Measurements from ENCODE around the gene FRYL.

FRYL gene

DNA sequence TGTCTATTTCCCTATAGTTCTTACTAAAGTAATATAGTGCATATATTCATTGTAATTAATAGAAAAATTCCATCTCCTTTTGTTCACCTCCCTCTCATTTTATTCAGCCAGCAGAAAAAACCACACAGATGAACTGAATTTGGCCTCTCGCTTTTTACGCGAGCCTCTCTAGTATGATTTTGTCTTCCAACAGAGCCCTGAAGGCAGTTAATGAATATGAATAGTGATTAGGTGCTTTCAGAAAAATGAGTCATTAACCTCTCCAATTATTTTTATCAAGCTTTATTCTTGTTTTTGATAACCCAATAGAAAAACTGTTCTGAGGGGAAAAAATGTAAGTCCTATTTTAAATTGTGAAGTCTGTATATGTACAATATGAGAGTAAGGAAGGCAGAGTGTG is 215.9 kb downstream of the FRYL start:
- no peak overlapping the region for H3K27ac ChIP-seq (ENCODE audit: low read depth, low read length)
- H3K27me3 ChIP-seq (ENCODE audit: control insufficient read depth, insufficient read depth, low read length): no peaks in the 10 kb centered on the region
- no peak overlapping the region for H3K9ac ChIP-seq (ENCODE audit: low read length)
- H3K4me3 ChIP-seq (ENCODE audit: low read length): no peak overlapping the region
- peaks cover 17% of the 10 kb centered on the region for H3K36me3 ChIP-seq (ENCODE audit: control insufficient read depth, insufficient read depth, low read length)
- no peaks in the 10 kb centered on the region for H3K4me1 ChIP-seq (ENCODE audit: control insufficient read depth, insufficient read depth, low read length)

DNA sequence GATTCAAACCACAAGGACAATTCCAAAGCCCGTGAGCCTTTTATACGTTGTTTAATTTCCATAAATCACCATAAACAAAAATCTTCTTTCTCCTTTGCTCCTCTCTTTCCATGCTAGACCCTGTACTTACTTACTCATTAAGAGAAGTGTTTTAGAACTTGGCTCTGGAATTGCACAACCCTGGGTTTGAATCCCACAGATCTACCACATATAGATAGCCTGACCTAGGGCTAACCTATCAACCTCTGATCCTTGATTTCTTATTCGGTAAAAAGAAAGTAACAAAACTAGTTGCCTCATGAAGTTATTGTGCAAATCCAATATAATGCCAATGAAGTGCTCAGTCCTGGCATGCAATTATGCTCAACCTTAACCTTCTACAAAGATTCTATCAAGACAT is 221.3 kb downstream of the FRYL start:
- Histone ChIP-seq H3K36me3 (ENCODE audit: control insufficient read depth, insufficient read depth, low read length) (peaks cover 17% of the 10 kb centered on the region), H3K4me1 (ENCODE audit: control insufficient read depth, insufficient read depth, low read length) (no peaks in the 10 kb centered on the region)

DNA sequence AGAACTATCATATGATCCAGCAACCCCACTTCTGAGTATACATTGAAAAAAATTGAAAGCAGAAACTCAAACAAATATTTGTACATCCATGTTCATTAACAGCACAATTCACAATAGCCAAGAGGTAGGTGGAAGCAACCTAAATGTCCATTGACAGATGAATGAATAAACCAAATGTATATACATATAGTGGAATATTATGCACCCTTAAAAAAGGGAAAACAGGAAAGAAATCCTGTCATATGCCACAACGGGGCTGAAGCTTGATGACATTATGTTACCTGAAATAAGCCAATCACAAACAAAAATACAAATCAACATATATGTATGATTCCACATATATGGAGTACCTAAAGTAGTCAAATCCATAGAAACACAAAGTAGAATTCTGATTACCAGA is 222.1 kb downstream of the FRYL start:
- no peak overlapping the region for H3K9ac ChIP-seq (ENCODE audit: low read length)
- peaks cover 13% of the 10 kb centered on the region for H3K36me3 ChIP-seq (ENCODE audit: control insufficient read depth, insufficient read depth, low read length)
- H3K4me1 ChIP-seq (ENCODE audit: control insufficient read depth, insufficient read depth, low read length): no peaks in the 10 kb centered on the region
- H3K27me3 ChIP-seq (ENCODE audit: control insufficient read depth, insufficient read depth, low read length): no peaks in the 10 kb centered on the region
- no peak overlapping the region for H3K4me3 ChIP-seq (ENCODE audit: low read length)
- H3K27ac ChIP-seq (ENCODE audit: low read depth, low read length): no peak overlapping the region

More for the DNA sequence above, 221.3 kb downstream of the FRYL start:
- Histone ChIP-seq H3K27me3 (ENCODE audit: control insufficient read depth, insufficient read depth, low read length) (no peaks in the 10 kb centered on the region), H3K27ac (ENCODE audit: low read depth, low read length) (no peak overlapping the region), H3K4me3 (ENCODE audit: low read length) (no peak overlapping the region), H3K9ac (ENCODE audit: low read length) (no peak overlapping the region)

DNA sequence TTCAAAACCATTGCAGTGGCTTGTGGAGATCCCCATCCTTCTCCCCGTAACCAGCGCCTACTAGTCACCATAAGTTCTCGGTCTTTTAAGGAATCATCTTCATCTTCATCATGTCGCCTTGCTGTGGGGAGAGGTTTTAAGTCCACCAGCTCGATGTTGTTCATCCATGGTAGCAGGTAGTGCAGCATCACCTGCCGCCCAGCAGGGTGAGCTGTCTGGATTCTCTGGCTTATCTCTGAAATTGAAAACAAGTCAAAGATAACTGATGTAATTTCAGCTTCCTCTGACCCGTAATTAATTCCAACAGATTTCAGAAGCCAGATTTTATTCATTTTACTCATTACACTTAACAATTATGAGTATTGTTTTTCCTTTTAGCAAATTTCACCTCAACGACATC is 222.6 kb downstream of the FRYL start:
- Histone ChIP-seq H3K4me1 (ENCODE audit: control insufficient read depth, insufficient read depth, low read length) (no peaks in the 10 kb centered on the region), H3K36me3 (ENCODE audit: control insufficient read depth, insufficient read depth, low read length) (peaks cover 14% of the 10 kb centered on the region), H3K27me3 (ENCODE audit: control insufficient read depth, insufficient read depth, low read length) (no peaks in the 10 kb centered on the region), H3K9ac (ENCODE audit: low read length) (no peak overlapping the region), H3K27ac (ENCODE audit: low read depth, low read length) (no peak overlapping the region), H3K4me3 (ENCODE audit: low read length) (no peak overlapping the region)

DNA sequence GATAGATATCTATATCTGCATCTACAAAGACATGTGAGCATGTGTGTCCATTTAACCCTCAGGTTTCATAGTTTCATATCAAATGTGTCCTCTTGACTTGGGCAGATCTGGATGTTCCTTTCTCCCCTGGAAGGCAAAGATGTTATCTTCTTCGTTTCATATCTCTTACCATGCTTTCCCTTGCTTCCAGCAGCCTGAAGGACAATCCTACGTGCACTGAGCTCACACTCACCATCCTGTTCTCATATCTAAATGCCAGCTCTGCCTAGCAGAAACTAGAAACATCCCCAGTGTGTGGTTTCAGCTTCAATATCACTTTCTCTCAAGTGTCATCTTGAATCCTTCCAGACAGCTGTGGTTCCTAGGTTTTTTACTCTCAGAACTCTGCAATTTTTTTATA is 223.8 kb downstream of the FRYL start:
- Histone ChIP-seq H3K9ac (ENCODE audit: low read length) (no peak overlapping the region), H3K4me1 (ENCODE audit: control insufficient read depth, insufficient read depth, low read length) (no peaks in the 10 kb centered on the region), H3K27ac (ENCODE audit: low read depth, low read length) (no peak overlapping the region), H3K27me3 (ENCODE audit: control insufficient read depth, insufficient read depth, low read length) (no peaks in the 10 kb centered on the region), H3K4me3 (ENCODE audit: low read length) (no peak overlapping the region), H3K36me3 (ENCODE audit: control insufficient read depth, insufficient read depth, low read length) (peaks cover 21% of the 10 kb centered on the region)

DNA sequence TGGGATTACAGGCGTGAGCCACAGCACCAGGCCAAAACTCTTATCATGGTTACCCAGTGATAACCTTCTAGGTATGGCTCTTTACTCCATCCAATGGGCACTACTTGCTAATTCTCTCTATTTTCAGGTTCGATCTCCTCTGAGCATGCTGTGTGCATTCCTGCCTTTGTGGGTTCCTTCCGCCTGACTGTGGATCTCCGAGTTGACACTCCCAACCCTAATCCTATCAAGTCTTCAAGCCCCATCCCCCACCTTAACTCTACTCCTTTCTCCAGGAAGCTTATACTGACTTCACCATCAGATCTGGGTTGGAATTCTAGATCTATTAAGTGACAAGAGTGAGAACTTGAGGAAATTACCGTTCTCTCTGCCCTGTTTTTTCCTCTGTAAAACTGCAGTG is 225.5 kb downstream of the FRYL start:
- Histone ChIP-seq H3K4me3 (ENCODE audit: low read length) (no peak overlapping the region), H3K9ac (ENCODE audit: low read length) (no peak overlapping the region), H3K27ac (ENCODE audit: low read depth, low read length) (no peak overlapping the region), H3K27me3 (ENCODE audit: control insufficient read depth, insufficient read depth, low read length) (no peaks in the 10 kb centered on the region), H3K4me1 (ENCODE audit: control insufficient read depth, insufficient read depth, low read length) (no peaks in the 10 kb centered on the region), H3K36me3 (ENCODE audit: control insufficient read depth, insufficient read depth, low read length) (peaks cover 21% of the 10 kb centered on the region)

DNA sequence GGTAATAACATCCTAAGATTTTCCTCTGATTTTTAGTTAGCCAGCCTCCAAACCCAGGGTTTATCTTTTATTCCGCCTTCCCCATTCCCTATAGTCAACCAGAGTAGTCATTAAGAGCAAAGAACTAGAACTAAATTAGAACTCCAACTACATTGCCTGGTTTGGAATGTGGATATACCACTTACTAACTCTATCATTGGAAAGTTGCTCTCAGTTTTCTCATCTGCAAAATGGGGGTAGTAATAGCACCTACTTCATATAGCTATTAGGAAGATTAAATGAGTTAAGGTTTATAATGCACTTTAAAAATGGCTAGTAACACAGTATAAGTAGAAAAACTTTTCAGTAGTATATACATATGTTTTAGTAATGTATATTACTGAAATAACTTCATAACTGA is 226.4 kb downstream of the FRYL start:
- H3K36me3 ChIP-seq (ENCODE audit: control insufficient read depth, insufficient read depth, low read length): peaks cover 27% of the 10 kb centered on the region
- H3K9ac ChIP-seq (ENCODE audit: low read length): no peak overlapping the region

DNA sequence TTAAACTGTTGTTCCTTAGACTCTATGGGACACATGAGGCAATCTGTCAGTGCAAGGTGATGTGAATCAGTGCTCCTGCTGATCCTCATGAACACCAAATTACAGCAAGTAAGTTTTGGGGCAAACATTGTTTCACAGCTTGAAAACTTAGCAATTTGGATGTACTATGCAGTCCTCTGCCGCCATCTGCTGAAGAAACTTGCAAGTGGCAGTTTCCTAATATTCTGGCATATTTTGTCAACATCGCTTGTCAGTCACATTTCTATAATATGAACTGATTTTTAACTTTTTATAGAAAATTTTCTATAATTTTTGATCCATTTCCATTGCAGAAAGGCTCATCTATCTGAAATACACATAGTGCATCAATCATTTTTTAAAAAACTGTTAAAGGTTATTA is 233.7 kb downstream of the FRYL start:
- no peaks in the 10 kb centered on the region for H3K27me3 ChIP-seq (ENCODE audit: control insufficient read depth, insufficient read depth, low read length)
- no peak overlapping the region for H3K9ac ChIP-seq (ENCODE audit: low read length)
- no peak overlapping the region for H3K27ac ChIP-seq (ENCODE audit: low read depth, low read length)
- no peaks in the 10 kb centered on the region for H3K4me1 ChIP-seq (ENCODE audit: control insufficient read depth, insufficient read depth, low read length)
- no peak overlapping the region for H3K4me3 ChIP-seq (ENCODE audit: low read length)
- peaks cover 40% of the 10 kb centered on the region for H3K36me3 ChIP-seq (ENCODE audit: control insufficient read depth, insufficient read depth, low read length)

More for the DNA sequence above, 226.4 kb downstream of the FRYL start:
- Histone ChIP-seq H3K27me3 (ENCODE audit: control insufficient read depth, insufficient read depth, low read length) (no peaks in the 10 kb centered on the region), H3K4me1 (ENCODE audit: control insufficient read depth, insufficient read depth, low read length) (no peaks in the 10 kb centered on the region), H3K27ac (ENCODE audit: low read depth, low read length) (no peak overlapping the region), H3K4me3 (ENCODE audit: low read length) (no peak overlapping the region)

DNA sequence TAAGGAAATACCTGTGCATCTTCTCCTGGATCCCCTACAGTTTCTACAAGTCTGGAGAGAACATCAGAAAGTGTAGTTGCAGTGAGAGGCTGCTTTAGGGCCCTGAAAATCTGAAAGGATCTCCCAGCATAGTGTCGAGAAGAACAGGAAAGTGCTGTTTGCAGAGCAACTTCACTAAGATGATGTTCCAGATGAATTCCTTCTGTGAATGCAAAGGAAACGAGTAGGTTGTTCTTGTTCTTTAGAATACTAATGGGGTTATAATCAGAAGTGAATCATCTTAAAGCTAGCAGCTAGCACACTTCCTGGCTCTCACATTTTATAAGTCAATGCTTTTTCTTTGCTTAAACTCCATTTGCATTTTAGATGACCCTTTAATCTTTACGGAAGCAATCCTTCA is 236.3 kb downstream of the FRYL start:
- H3K27me3 ChIP-seq (ENCODE audit: control insufficient read depth, insufficient read depth, low read length): no peaks in the 10 kb centered on the region
- no peak overlapping the region for H3K27ac ChIP-seq (ENCODE audit: low read depth, low read length)
- H3K9ac ChIP-seq (ENCODE audit: low read length): no peak overlapping the region
- H3K36me3 ChIP-seq (ENCODE audit: control insufficient read depth, insufficient read depth, low read length): peaks cover 38% of the 10 kb centered on the region
- H3K4me3 ChIP-seq (ENCODE audit: low read length): no peak overlapping the region
- no peaks in the 10 kb centered on the region for H3K4me1 ChIP-seq (ENCODE audit: control insufficient read depth, insufficient read depth, low read length)

DNA sequence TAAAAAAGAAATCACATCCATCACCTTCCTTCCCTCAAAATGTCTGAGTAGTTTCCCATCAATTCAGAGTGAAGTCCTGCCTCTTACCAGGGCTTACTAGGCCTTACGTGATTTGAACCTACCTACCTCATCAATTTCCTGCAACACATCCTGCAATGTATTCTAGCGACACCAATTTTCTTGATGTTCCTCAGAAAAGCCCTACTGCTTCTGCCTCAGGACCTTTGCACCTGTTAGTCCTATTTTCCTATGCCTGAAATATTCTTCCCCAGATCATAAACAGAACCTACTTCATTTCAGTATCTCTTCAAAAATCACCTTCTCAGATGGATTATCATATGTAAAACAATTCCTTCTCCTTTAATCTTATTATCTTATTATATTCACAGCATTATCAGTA is 237.2 kb downstream of the FRYL start:
- Histone ChIP-seq H3K4me1 (ENCODE audit: control insufficient read depth, insufficient read depth, low read length) (no peaks in the 10 kb centered on the region), H3K36me3 (ENCODE audit: control insufficient read depth, insufficient read depth, low read length) (peaks cover 35% of the 10 kb centered on the region), H3K4me3 (ENCODE audit: low read length) (no peak overlapping the region), H3K27ac (ENCODE audit: low read depth, low read length) (no peak overlapping the region), H3K27me3 (ENCODE audit: control insufficient read depth, insufficient read depth, low read length) (no peaks in the 10 kb centered on the region), H3K9ac (ENCODE audit: low read length) (no peak overlapping the region)

DNA sequence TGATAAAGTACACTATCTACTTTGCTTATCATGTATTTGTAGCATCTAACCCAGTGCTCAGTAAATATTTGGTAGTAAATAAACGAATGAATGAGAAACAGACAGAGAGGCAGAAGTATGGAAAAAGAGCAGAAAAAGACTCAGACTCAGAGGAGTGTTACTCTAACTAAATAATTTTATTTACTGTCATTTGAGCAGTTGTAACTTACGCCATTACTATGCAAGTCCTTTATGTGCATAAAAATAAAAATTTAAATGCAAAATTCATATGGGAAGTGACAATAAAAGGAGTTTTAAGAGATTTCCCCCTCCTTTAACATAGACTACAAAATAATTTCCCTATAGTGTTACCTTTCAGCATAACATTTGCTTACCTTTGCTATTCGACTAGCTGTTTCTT is 240.5 kb downstream of the FRYL start:
- Histone ChIP-seq H3K27me3 (ENCODE audit: control insufficient read depth, insufficient read depth, low read length) (no peaks in the 10 kb centered on the region), H3K27ac (ENCODE audit: low read depth, low read length) (no peak overlapping the region), H3K4me1 (ENCODE audit: control insufficient read depth, insufficient read depth, low read length) (no peaks in the 10 kb centered on the region), H3K36me3 (ENCODE audit: control insufficient read depth, insufficient read depth, low read length) (peaks cover 24% of the 10 kb centered on the region), H3K4me3 (ENCODE audit: low read length) (no peak overlapping the region), H3K9ac (ENCODE audit: low read length) (no peak overlapping the region)

DNA sequence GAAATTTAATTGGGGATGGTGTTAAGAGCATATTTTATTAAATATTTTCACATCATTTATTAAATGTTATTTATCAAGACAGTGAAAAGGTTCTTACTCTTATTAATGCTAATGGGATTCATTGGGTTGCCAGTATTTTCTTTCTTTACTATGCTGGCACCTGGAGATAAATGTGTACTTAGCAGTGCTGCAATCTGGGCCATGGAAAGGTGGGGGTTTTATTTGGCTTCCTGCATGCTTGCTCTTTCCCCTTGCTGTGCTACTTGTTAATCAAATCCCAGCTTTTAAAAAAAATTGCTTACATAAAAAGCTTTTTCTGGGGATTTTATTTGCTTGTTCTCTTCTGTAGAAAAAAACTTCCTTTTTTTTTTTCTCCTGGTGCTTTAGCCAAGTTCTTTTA is 241.7 kb downstream of the FRYL start:
- Histone ChIP-seq H3K4me3 (ENCODE audit: low read length) (no peak overlapping the region), H3K36me3 (ENCODE audit: control insufficient read depth, insufficient read depth, low read length) (peaks cover 20% of the 10 kb centered on the region), H3K9ac (ENCODE audit: low read length) (no peak overlapping the region), H3K4me1 (ENCODE audit: control insufficient read depth, insufficient read depth, low read length) (no peaks in the 10 kb centered on the region), H3K27ac (ENCODE audit: low read depth, low read length) (no peak overlapping the region), H3K27me3 (ENCODE audit: control insufficient read depth, insufficient read depth, low read length) (no peaks in the 10 kb centered on the region)

DNA sequence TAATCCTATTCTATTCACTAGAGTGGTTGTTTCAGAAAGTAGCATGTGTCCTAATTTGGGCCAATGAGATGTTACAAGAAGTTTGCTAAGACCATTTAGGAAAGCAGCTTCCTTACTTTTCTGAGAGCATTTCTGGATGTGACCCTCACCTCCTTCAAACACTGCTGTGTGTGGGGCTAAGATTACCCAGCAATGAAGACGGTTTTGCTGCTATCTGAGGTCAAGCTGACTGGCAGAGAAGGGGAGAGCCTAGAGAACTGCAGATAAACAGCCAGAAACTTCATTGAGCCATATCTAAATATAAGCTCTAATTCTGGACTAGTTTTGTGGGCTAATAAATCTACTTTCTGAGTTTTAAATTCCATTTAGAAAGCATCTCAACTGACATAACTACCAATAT is 253.7 kb downstream of the FRYL start:
- H3K9ac ChIP-seq (ENCODE audit: low read length): no peak overlapping the region
- no peaks in the 10 kb centered on the region for H3K4me1 ChIP-seq (ENCODE audit: control insufficient read depth, insufficient read depth, low read length)
- H3K4me3 ChIP-seq (ENCODE audit: low read length): no peak overlapping the region
- H3K36me3 ChIP-seq (ENCODE audit: control insufficient read depth, insufficient read depth, low read length): peaks cover 46% of the 10 kb centered on the region
- H3K27ac ChIP-seq (ENCODE audit: low read depth, low read length): no peak overlapping the region
- no peaks in the 10 kb centered on the region for H3K27me3 ChIP-seq (ENCODE audit: control insufficient read depth, insufficient read depth, low read length)
